Stimulated activated effector memory CD8-positive, alpha-beta T cell treated with anti-CD3 and anti-CD28 coated beads, Interleukin-12 subunit alpha, Interleukin-12 subunit beta, amount 100 ng/mL, for 72 hours (primary cell): ENCODE data around the gene CENPP.

ENCODE experiments used
- ATAC-seq: fragments of 150-1000 bp; cut with Tn5 transposase; 2 replicates; pipeline ENCODE4 v1.10.0; 2021
- DNase-seq, 2 donors: peaks; one replicate each; pipeline ENCODE4 v3.0.0; 2021 to 2022; ENCODE audit warnings: low spot score in 2 of 2
- H3K27ac Mint-ChIP-seq: one replicate; pipeline ENCODE4 v1.8.0; 2022; ENCODE audit warnings: mild to moderate bottlenecking, mixed read lengths
- H3K36me3 Mint-ChIP-seq: one replicate; pipeline ENCODE4 v1.8.0; 2022; ENCODE audit warnings: mild to moderate bottlenecking, mixed read lengths
- H3K4me1 Mint-ChIP-seq: one replicate; pipeline ENCODE4 v1.8.0; 2022; ENCODE audit warnings: mixed read lengths
- H3K4me3 Mint-ChIP-seq: one replicate; pipeline ENCODE4 v1.8.0; 2022; ENCODE audit warnings: mild to moderate bottlenecking, mixed read lengths
- H3K9me3 Mint-ChIP-seq: one replicate; pipeline ENCODE4 v1.8.0; 2022; ENCODE audit warnings: mixed read lengths

CENPP gene

GRCh38 chr9:92298036-92298435 is 27.7 kb upstream of the CENPP start:
- H3K36me3 Mint-ChIP-seq, result peaks cover 88% of the 10 kb centered on the region
- H3K4me3 Mint-ChIP-seq, result peak overlapping the region; percentile 40
- peak overlapping the region; percentile 67 for H3K27ac Mint-ChIP-seq

GRCh38 chr9:92299116-92299515 is 26.6 kb upstream of the CENPP start:
- ATAC-seq (no peak), DNase-seq (no peak)
- H3K9me3 Mint-ChIP-seq, result no peaks in the 10 kb centered on the region
- H3K27ac Mint-ChIP-seq, result peak overlapping the region; percentile 67
- no peak overlapping the region for H3K4me3 Mint-ChIP-seq
- H3K36me3 Mint-ChIP-seq, result peaks cover 88% of the 10 kb centered on the region
- H3K4me1 Mint-ChIP-seq, result peaks cover 19% of the 10 kb centered on the region

More at GRCh38 chr9:92298036-92298435, 27.7 kb upstream of the CENPP start:
- DNase-seq (no peak), ATAC-seq (no peak)
- H3K9me3 Mint-ChIP-seq, result no peaks in the 10 kb centered on the region
- H3K4me1 Mint-ChIP-seq, result peaks cover 27% of the 10 kb centered on the region

- no peak for DNase-seq
- no peak overlapping the region for H3K4me3 Mint-ChIP-seq
- H3K27ac Mint-ChIP-seq, result no peak overlapping the region
- H3K4me1 Mint-ChIP-seq, result peaks cover 6% of the 10 kb centered on the region
- no peaks in the 10 kb centered on the region for H3K9me3 Mint-ChIP-seq
- peaks cover 100% of the 10 kb centered on the region for H3K36me3 Mint-ChIP-seq
- no peak for ATAC-seq
Observed at GRCh38 chr9:92300936-92301335, 24.8 kb upstream of the CENPP start.

- no peak for ATAC-seq
- H3K9me3 Mint-ChIP-seq, result no peaks in the 10 kb centered on the region
- H3K4me1 Mint-ChIP-seq, result peaks cover 18% of the 10 kb centered on the region
- H3K4me3 Mint-ChIP-seq, result no peak overlapping the region
- peaks cover 100% of the 10 kb centered on the region for H3K36me3 Mint-ChIP-seq
- DNase-seq, result no peak
- peak overlapping the region; percentile 20 for H3K27ac Mint-ChIP-seq
Observed at GRCh38 chr9:92308893-92309292, 16.9 kb upstream of the CENPP start.

GRCh38 chr9:92310562-92310961 is 15.2 kb upstream of the CENPP start:
- no peak for DNase-seq
- Mint-ChIP-seq H3K4me1 (peaks cover 28% of the 10 kb centered on the region), H3K36me3 (peaks cover 97% of the 10 kb centered on the region), H3K9me3 (no peaks in the 10 kb centered on the region), H3K4me3 (no peak overlapping the region), H3K27ac (no peak overlapping the region)
- no peak for ATAC-seq

GRCh38 chr9:92312887-92313623 is 12.7 kb upstream of the CENPP start:
- peaks cover 28% of the 10 kb centered on the region for H3K4me1 Mint-ChIP-seq
- H3K4me3 Mint-ChIP-seq, result no peak overlapping the region
- ATAC-seq (no peak), DNase-seq (no peak)
- H3K36me3 Mint-ChIP-seq, result peaks cover 97% of the 10 kb centered on the region
- H3K9me3 Mint-ChIP-seq, result no peaks in the 10 kb centered on the region
- peak overlapping the region; percentile 73 for H3K27ac Mint-ChIP-seq

GRCh38 chr9:92313624-92314012 is 12.1 kb upstream of the CENPP start:
- no peak overlapping the region for H3K4me3 Mint-ChIP-seq
- no peak for ATAC-seq
- H3K9me3 Mint-ChIP-seq, result no peaks in the 10 kb centered on the region
- DNase-seq, result no peak
- peak overlapping the region; percentile 73 for H3K27ac Mint-ChIP-seq
- H3K36me3 Mint-ChIP-seq, result peaks cover 97% of the 10 kb centered on the region
- H3K4me1 Mint-ChIP-seq, result peaks cover 28% of the 10 kb centered on the region

- Mint-ChIP-seq H3K4me3 (no peak overlapping the region), H3K9me3 (no peaks in the 10 kb centered on the region), H3K36me3 (peaks cover 97% of the 10 kb centered on the region), H3K27ac (peak overlapping the region; percentile 46), H3K4me1 (peaks cover 28% of the 10 kb centered on the region)
- DNase-seq (no peak), ATAC-seq (no peak)
Observed at GRCh38 chr9:92315456-92315855, 10.3 kb upstream of the CENPP start.

GRCh38 chr9:92324431-92324830 is 1.3 kb upstream of the CENPP start:
- DNase-seq (no peak), ATAC-seq (no peak)
- peaks cover 28% of the 10 kb centered on the region for H3K4me1 Mint-ChIP-seq
- H3K36me3 Mint-ChIP-seq, result peaks cover 60% of the 10 kb centered on the region
- peak overlapping the region; percentile 95 for H3K4me3 Mint-ChIP-seq
- peak overlapping the region; percentile 100 for H3K27ac Mint-ChIP-seq
- H3K9me3 Mint-ChIP-seq, result no peaks in the 10 kb centered on the region

GRCh38 chr9:92324889-92325268 is 874 bp upstream of the CENPP start:
- Mint-ChIP-seq H3K4me1 (peaks cover 28% of the 10 kb centered on the region), H3K4me3 (peak overlapping the region; percentile 95), H3K36me3 (peaks cover 55% of the 10 kb centered on the region), H3K9me3 (no peaks in the 10 kb centered on the region), H3K27ac (peak overlapping the region; percentile 100)
- ATAC-seq, result peak; percentile 47
- no peak for DNase-seq

- peaks cover 28% of the 10 kb centered on the region for H3K4me1 Mint-ChIP-seq
- H3K4me3 Mint-ChIP-seq, result peak overlapping the region; percentile 95
- peaks cover 43% of the 10 kb centered on the region for H3K36me3 Mint-ChIP-seq
- H3K9me3 Mint-ChIP-seq, result no peaks in the 10 kb centered on the region
- peak; percentile 1 for ATAC-seq
- peak overlapping the region; percentile 100 for H3K27ac Mint-ChIP-seq
- no peak for DNase-seq
Observed at GRCh38 chr9:92325991-92326500, 293 bp downstream of the CENPP start.

GRCh38 chr9:92327283-92327850 is 1.6 kb downstream of the CENPP start:
- peaks cover 41% of the 10 kb centered on the region for H3K36me3 Mint-ChIP-seq
- H3K4me3 Mint-ChIP-seq, result peak overlapping the region; percentile 95
- DNase-seq (no peak), ATAC-seq (no peak)
- H3K9me3 Mint-ChIP-seq, result no peaks in the 10 kb centered on the region
- H3K4me1 Mint-ChIP-seq, result peaks cover 28% of the 10 kb centered on the region
- H3K27ac Mint-ChIP-seq, result peak overlapping the region; percentile 100

- ATAC-seq, result no peak
- no peak overlapping the region for H3K27ac Mint-ChIP-seq
- H3K4me3 Mint-ChIP-seq, result no peak overlapping the region
- DNase-seq, result no peak
- peaks cover 39% of the 10 kb centered on the region for H3K36me3 Mint-ChIP-seq
- H3K9me3 Mint-ChIP-seq, result no peaks in the 10 kb centered on the region
- peaks cover 28% of the 10 kb centered on the region for H3K4me1 Mint-ChIP-seq
Observed at GRCh38 chr9:92328225-92328624, 2.5 kb downstream of the CENPP start.

GRCh38 chr9:92332577-92333281 is 7.0 kb downstream of the CENPP start:
- H3K36me3 Mint-ChIP-seq, result peaks cover 22% of the 10 kb centered on the region
- no peaks in the 10 kb centered on the region for H3K4me1 Mint-ChIP-seq
- no peak overlapping the region for H3K27ac Mint-ChIP-seq
- DNase-seq, result no peak
- ATAC-seq, result no peak
- no peaks in the 10 kb centered on the region for H3K9me3 Mint-ChIP-seq
- H3K4me3 Mint-ChIP-seq, result no peak overlapping the region

GRCh38 chr9:92333282-92333634 is 7.5 kb downstream of the CENPP start:
- no peak for ATAC-seq

GRCh38 chr9:92341578-92341977 is 15.8 kb downstream of the CENPP start:
- no peak for ATAC-seq
- DNase-seq, result no peak
- H3K9me3 Mint-ChIP-seq, result peaks cover 3% of the 10 kb centered on the region
- peaks cover 25% of the 10 kb centered on the region for H3K36me3 Mint-ChIP-seq
- peaks cover 3% of the 10 kb centered on the region for H3K4me1 Mint-ChIP-seq
- no peak overlapping the region for H3K4me3 Mint-ChIP-seq
- H3K27ac Mint-ChIP-seq, result no peak overlapping the region

More at GRCh38 chr9:92333282-92333634, 7.5 kb downstream of the CENPP start:
- H3K27ac Mint-ChIP-seq, result no peak overlapping the region
- no peaks in the 10 kb centered on the region for H3K4me1 Mint-ChIP-seq
- no peak overlapping the region for H3K4me3 Mint-ChIP-seq
- H3K9me3 Mint-ChIP-seq, result no peaks in the 10 kb centered on the region
- DNase-seq, result no peak
- H3K36me3 Mint-ChIP-seq, result peaks cover 28% of the 10 kb centered on the region
